ENCODE measurements around the gene NOL8. TPM values are rescaled to one million over a fixed set of nuclear protein-coding genes. Genes with fewer than 3 reads are reported as not detected.

NOL8 gene
- total and polyA plus RNA-seq, 2 donors (not counting 1 experiment from before 2014, with no cell fraction given) = 19.9 to 91.0 TPM

GRCh38 chr9:92327283-92327850 lies 2.2 kb upstream of the NOL8 start:
- no peak overlapping the region for H3K4me2 ChIP-seq (replicated peaks; ENCODE audit: low read depth, low read length, poor library complexity, severe bottlenecking)
- peaks cover 0 to 9% of the 10 kb centered on the region in 2 experiments for H3K36me3 ChIP-seq (replicated peaks in 1 of 2; ENCODE audit: control extremely low read depth in 1 of 2, control insufficient read depth in 1 of 2, extremely low read depth in 1 of 2, insufficient read depth in 2 of 2, low read length in 1 of 2)
- TF ChIP-seq EZH2 (IDR thresholded peaks at IDR 0.05; ENCODE audit: borderline replicate concordance, insufficient read depth, low read depth, low read length, poor library complexity, severe bottlenecking) (no peak), CTCF (IDR thresholded peaks at IDR 0.05) (no peak)
- H3K27ac ChIP-seq (ENCODE audit: low read length in 2 of 2) = no peak overlapping the region
- no peak overlapping the region for H3K4me3 ChIP-seq (ENCODE audit: control extremely low read depth in 1 of 5, extremely low read depth in 1 of 5, insufficient read depth in 1 of 5, low read depth in 2 of 5, low read length in 4 of 5)
- Mint-ChIP-seq H3K9me3 (ENCODE audit: insufficient read depth) (no peaks in the 10 kb centered on the region), H3K4me3 (peak overlapping the region; percentile 97), H3K4me1 (peaks cover 33% of the 10 kb centered on the region), H3K27me3 (no peaks in the 10 kb centered on the region), H3K27ac (no peak overlapping the region)
- 100% methylated on average over 1 of the region's 2 CpGs for WGBS (ENCODE audit: insufficient coverage)
- H2AFZ ChIP-seq (ENCODE audit: insufficient read depth, low read depth, low read length, poor library complexity, severe bottlenecking) = no peak overlapping the region
- H3K9ac ChIP-seq (ENCODE audit: low read length) = no peak overlapping the region
- no peaks in the 10 kb centered on the region for H4K20me1 ChIP-seq (ENCODE audit: control insufficient read depth, insufficient read depth, low read length, poor library complexity, severe bottlenecking)
- ChIA-PET POLR2A (no interaction called here), CTCF (no interaction called here)
- intact Hi-C loops (cut with micrococcal nuclease) = loop anchor here (10.0 kb wide), 1 partner anchor 437 kb away; the partner anchor contains the start of gene BICD2
- H3K79me2 ChIP-seq (ENCODE audit: control insufficient read depth, insufficient read depth, low read length) = peaks cover 48% of the 10 kb centered on the region
- DNase-seq (no peak), ATAC-seq (ENCODE audit: low read depth) (no peak)
- H3K27me3 ChIP-seq (replicated peaks in 1 of 4; ENCODE audit: control extremely low read depth in 1 of 4, control insufficient read depth in 3 of 4, insufficient read depth in 4 of 4, low read length in 3 of 4) = no peaks in the 10 kb centered on the region
- peaks cover 15 to 20% of the 10 kb centered on the region in 2 donors for H3K4me1 ChIP-seq (ENCODE audit: control insufficient read depth in 2 of 2, insufficient read depth in 2 of 2, low read length in 2 of 2)
- H3K9me3 ChIP-seq (ENCODE audit: control extremely low read depth in 1 of 3, control insufficient read depth in 2 of 3, insufficient read depth in 1 of 3, low read length in 2 of 3) = no peaks in the 10 kb centered on the region

GRCh38 chr9:92325991-92326500 lies 896 bp upstream of the NOL8 start:
- intact Hi-C loops (cut with micrococcal nuclease) = loop anchor here (1.0 to 10.0 kb wide), 3 partner anchors 33 to 439 kb away; partner anchors contain the start of genes BICD2 and IARS1
- H3K27ac ChIP-seq (ENCODE audit: low read length in 2 of 2) = peak overlapping the region; percentile 96 to 97
- ATAC-seq (ENCODE audit: low read depth) (no peak), DNase-seq (no peak)
- peak overlapping the region; percentile 97 for H2AFZ ChIP-seq (ENCODE audit: insufficient read depth, low read depth, low read length, poor library complexity, severe bottlenecking)
- H3K27ac Mint-ChIP-seq = peak overlapping the region; percentile 97
- H3K27me3 ChIP-seq (replicated peaks in 1 of 4; ENCODE audit: control extremely low read depth in 1 of 4, control insufficient read depth in 3 of 4, insufficient read depth in 4 of 4, low read length in 3 of 4) = no peaks in the 10 kb centered on the region
- H3K9ac ChIP-seq (ENCODE audit: low read length) = peak overlapping the region; percentile 97
- peaks cover 43% of the 10 kb centered on the region for H3K79me2 ChIP-seq (ENCODE audit: control insufficient read depth, insufficient read depth, low read length)
- 0% methylated on average over 19 of the region's 30 CpGs for WGBS (ENCODE audit: insufficient coverage)
- ChIA-PET CTCF (interaction anchor here (0.8 to 2.1 kb wide), 2 partner anchors 113 to 344 kb away, joined by 4 to 5 read pairs; partner anchors contain the start of gene IPPK), POLR2A (interaction anchor here (0.5 to 1.8 kb wide), 4 partner anchors 26 to 1515 kb away, joined by 3 to 8 read pairs (median 3); partner anchors contain the start of gene IPPK)
- H3K4me1 ChIP-seq (ENCODE audit: control insufficient read depth in 2 of 2, insufficient read depth in 2 of 2, low read length in 2 of 2) = peaks cover 15 to 20% of the 10 kb centered on the region in 2 donors
- peaks cover 33% of the 10 kb centered on the region for H3K4me1 Mint-ChIP-seq
- peak overlapping the region; percentile 79 to 98 (median 90) for H3K4me3 ChIP-seq (ENCODE audit: control extremely low read depth in 1 of 5, extremely low read depth in 1 of 5, insufficient read depth in 1 of 5, low read depth in 2 of 5, low read length in 4 of 5)
- H3K4me2 ChIP-seq (replicated peaks; ENCODE audit: low read depth, low read length, poor library complexity, severe bottlenecking) = peak overlapping the region; percentile 95
- H3K27me3 Mint-ChIP-seq = no peaks in the 10 kb centered on the region
- H4K20me1 ChIP-seq (ENCODE audit: control insufficient read depth, insufficient read depth, low read length, poor library complexity, severe bottlenecking) = no peaks in the 10 kb centered on the region
- peak overlapping the region; percentile 97 for H3K4me3 Mint-ChIP-seq
- TF ChIP-seq CTCF (IDR thresholded peaks at IDR 0.05) = no peak
- no peaks in the 10 kb centered on the region for H3K9me3 Mint-ChIP-seq (ENCODE audit: insufficient read depth)
- H3K36me3 ChIP-seq (replicated peaks in 1 of 2; ENCODE audit: control extremely low read depth in 1 of 2, control insufficient read depth in 1 of 2, extremely low read depth in 1 of 2, insufficient read depth in 2 of 2, low read length in 1 of 2) = peaks cover 0 to 22% of the 10 kb centered on the region in 2 experiments
- H3K9me3 ChIP-seq (ENCODE audit: control extremely low read depth in 1 of 3, control insufficient read depth in 2 of 3, insufficient read depth in 1 of 3, low read length in 2 of 3) = no peaks in the 10 kb centered on the region
